ENCODE data around the gene FBXO38.

Gene FBXO38

DNA sequence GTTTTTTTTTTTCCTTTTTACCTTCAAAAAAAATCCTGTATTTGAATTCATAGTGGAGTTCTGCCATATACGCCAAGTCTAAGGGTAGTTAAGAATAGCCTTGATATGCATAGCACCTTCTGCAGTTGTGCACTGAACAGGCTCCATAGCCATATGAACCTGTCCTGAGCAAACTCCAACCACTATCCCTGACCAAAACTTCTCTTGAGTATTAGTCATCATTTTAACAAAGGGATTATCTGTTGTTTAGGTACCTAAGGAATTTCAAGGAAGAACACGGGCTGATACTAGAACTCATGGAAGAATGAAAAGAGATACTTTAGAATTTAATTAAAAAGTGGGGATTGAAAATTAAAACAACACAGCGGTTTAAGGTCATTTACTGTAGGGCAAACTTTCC lies 1.9 kb upstream of the FBXO38 start:
- H3K4me3 ChIP-seq (ENCODE audit: low read depth, low read length), result no peak overlapping the region
- CTCF ChIA-PET, result interaction anchor here (1.4 kb wide), 1 partner anchor 349 kb away, joined by 5 read pairs; no protein-coding TSS in a partner anchor
- TF ChIP-seq, protein P1, sequence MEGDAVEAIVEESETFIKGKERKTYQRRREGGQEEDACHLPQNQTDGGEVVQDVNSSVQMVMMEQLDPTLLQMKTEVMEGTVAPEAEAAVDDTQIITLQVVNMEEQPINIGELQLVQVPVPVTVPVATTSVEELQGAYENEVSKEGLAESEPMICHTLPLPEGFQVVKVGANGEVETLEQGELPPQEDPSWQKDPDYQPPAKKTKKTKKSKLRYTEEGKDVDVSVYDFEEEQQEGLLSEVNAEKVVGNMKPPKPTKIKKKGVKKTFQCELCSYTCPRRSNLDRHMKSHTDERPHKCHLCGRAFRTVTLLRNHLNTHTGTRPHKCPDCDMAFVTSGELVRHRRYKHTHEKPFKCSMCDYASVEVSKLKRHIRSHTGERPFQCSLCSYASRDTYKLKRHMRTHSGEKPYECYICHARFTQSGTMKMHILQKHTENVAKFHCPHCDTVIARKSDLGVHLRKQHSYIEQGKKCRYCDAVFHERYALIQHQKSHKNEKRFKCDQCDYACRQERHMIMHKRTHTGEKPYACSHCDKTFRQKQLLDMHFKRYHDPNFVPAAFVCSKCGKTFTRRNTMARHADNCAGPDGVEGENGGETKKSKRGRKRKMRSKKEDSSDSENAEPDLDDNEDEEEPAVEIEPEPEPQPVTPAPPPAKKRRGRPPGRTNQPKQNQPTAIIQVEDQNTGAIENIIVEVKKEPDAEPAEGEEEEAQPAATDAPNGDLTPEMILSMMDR (IDR thresholded peaks at IDR 0.05; ENCODE audit: insufficient read depth, low read length, missing control alignments), result no peak
- POLR2A ChIA-PET, result no interaction called here
- no peak for DNase-seq (ENCODE audit: low read depth, low spot score)

DNA sequence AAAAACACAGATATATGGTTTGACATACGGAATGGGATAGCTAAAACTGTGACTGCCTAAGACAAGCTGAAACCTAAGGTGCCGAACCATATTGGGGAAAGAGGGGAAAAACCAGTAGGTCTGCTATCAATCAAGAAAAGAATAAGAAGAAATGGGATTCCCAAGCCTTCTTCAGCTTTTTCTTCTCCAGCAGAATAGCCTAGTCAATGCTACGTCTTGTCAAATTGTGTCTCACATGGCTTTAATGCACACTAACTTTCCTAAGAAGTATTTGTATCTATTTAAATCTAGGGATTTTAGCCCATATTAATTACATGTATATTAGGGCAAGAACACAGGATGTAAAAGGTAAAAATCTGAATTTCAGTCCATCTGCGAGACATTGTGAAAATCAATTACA lies 797 bp upstream of the FBXO38 start:
- TF ChIP-seq, protein P1 (IDR thresholded peaks at IDR 0.05; ENCODE audit: insufficient read depth, low read length, missing control alignments), result no peak
- no peak for DNase-seq (ENCODE audit: low read depth, low spot score)
- ChIA-PET POLR2A (no interaction called here), CTCF (interaction anchor here (0.8 kb wide), 2 partner anchors 8 to 22 kb away, joined by 3 to 4 read pairs; no protein-coding TSS in a partner anchor)
- H3K4me3 ChIP-seq (ENCODE audit: low read depth, low read length), result peak overlapping the region; percentile 86

DNA sequence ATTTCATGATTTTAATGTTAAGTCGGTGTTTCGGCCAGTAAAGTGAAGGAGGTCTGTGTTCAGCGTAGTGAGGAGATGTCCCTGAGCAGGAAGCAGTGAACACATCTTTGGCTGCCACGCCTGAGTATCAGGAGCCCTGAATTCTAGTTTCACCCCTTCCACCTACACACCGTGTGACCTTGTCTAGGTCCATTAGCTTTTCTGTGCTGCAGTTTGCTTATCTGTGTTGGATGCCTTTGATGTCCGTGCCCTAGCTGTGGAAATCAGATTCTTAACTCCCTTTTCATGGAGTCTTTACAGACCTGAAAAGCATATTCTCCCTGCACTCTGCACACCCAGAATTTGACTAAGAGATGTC lies 601 bp downstream of the FBXO38 start:
- peak overlapping the region; percentile 86 for H3K4me3 ChIP-seq (ENCODE audit: low read depth, low read length)
- CTCF ChIA-PET, result interaction anchor here (0.8 to 1.8 kb wide), 5 partner anchors 10 to 60 kb away, joined by 3 to 11 read pairs (median 3); no protein-coding TSS in a partner anchor
- TF ChIP-seq, protein P1 (IDR thresholded peaks at IDR 0.05; ENCODE audit: insufficient read depth, low read length, missing control alignments), result no peak
- no peak for DNase-seq (ENCODE audit: low read depth, low spot score)
- POLR2A ChIA-PET, result interaction anchor here (1.0 kb wide), 1 partner anchor 8 kb away, joined by 4 read pairs; no protein-coding TSS in a partner anchor

DNA sequence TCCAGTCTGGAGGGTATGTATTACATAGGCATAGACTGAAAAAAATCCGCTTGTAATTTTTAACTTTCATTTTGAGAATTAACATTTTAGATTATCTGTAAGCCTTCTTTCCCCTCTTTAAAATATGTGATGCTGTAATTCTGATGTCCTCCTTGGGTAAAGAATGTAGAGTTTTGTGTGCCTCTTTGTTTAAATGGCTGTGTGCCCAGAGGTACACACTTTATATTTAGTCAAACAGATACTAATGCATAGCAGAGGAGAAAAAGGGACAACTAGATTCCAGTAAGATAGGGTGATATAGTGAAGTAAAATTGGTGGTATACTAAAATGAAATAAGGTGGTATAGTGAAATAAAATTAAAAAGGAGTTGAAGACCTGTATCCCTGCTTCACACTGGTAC lies 1.3 kb downstream of the FBXO38 start:
- TF ChIP-seq, protein P1 (IDR thresholded peaks at IDR 0.05; ENCODE audit: insufficient read depth, low read length, missing control alignments), result no peak
- no peak overlapping the region; the same call in 1 of the 2 replicates for H3K4me3 ChIP-seq (ENCODE audit: low read depth, low read length)
- POLR2A ChIA-PET, result no interaction called here
- DNase-seq (ENCODE audit: low read depth, low spot score), result no peak
- CTCF ChIA-PET, result interaction anchor here (1.8 kb wide), 1 partner anchor 10 kb away, joined by 5 read pairs; no protein-coding TSS in a partner anchor

DNA sequence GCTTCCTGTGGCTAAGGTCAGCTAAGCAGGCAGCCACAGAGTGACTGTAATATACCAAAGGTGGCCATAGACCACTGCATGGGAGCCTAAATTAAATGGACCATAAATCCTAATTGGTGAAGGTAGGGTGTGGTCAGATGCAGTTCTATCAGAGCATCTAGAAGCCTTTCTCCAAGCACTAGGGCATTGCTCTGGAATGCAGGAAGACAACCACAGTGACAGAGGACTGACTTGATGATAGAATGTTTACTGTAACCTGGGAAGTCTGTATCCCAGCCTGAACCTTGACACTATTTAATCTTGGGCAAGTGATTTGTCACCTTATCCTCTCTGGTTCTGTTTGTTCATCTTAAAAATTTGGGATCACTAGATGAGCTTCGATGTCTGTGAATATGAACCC lies 2.3 kb downstream of the FBXO38 start:
- POLR2A ChIA-PET, result no interaction called here
- DNase-seq (ENCODE audit: low read depth, low spot score), result no peak

DNA sequence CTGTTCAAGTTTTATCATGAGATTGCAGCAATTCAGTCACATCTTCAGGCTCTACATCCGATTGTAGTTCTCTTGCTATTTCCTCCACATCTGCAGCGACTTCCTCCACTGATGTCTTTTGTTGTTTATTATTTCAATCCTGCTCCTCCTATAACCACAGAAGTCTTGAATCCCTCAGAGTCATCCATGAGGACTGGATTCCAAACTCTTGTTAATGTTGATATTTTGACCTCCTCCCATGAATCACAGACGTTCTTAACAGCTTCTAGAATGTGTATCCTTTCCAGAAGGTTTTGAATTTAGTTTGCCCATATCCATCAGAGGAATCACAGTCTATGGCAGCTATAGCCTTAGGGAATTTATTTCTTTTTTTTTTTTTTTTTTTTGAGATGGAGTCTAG lies 3.6 kb downstream of the FBXO38 start:
- ChIA-PET CTCF (interaction anchor here (1.2 kb wide), 1 partner anchor 13 kb away, joined by 5 read pairs; no protein-coding TSS in a partner anchor), POLR2A (interaction anchor here (0.6 kb wide), 1 partner anchor 101 kb away, joined by 3 read pairs; no protein-coding TSS in a partner anchor)
- TF ChIP-seq, protein P1 (IDR thresholded peaks at IDR 0.05; ENCODE audit: insufficient read depth, low read length, missing control alignments), result no peak
- H3K4me3 ChIP-seq (ENCODE audit: low read depth, low read length), result no peak overlapping the region
- peak; percentile 65 for DNase-seq (ENCODE audit: low read depth, low spot score)

More for the DNA sequence above, 2.3 kb downstream of the FBXO38 start:
- TF ChIP-seq, protein P1 (IDR thresholded peaks at IDR 0.05; ENCODE audit: insufficient read depth, low read length, missing control alignments), result no peak
- H3K4me3 ChIP-seq (ENCODE audit: low read depth, low read length), result no peak overlapping the region
- CTCF ChIA-PET, result interaction anchor here (1.0 to 1.8 kb wide), 2 partner anchors 11 to 26 kb away, joined by 3 to 5 read pairs; no protein-coding TSS in a partner anchor
